ENCODE measurements around the gene CRYAB. TPM values are rescaled to one million over a fixed set of nuclear protein-coding genes. Genes with fewer than 3 reads are reported as not detected.

Gene CRYAB
- total and polyA plus RNA-seq, 7 donors, result 25.0 to 299 (median 151) TPM

- H3K4me1 ChIP-seq, result peaks cover 0 to 57% (median 47%) of the 10 kb centered on the region in 4 donors
- H3K36me3 ChIP-seq, result no peaks in the 10 kb centered on the region
- H3K27me3 ChIP-seq, result no peaks in the 10 kb centered on the region
- WGBS, 2 donors, result 93 to 94% methylated on average over 4 of the region's 4 CpGs
- no peaks in the 10 kb centered on the region for H3K9me3 ChIP-seq
- no peak for DNase-seq
- TF ChIP-seq POLR2AphosphoS5 (IDR thresholded peaks at IDR 0.05) (no peak), CTCF (IDR thresholded peaks at IDR 0.05) (no peak), EP300 (IDR thresholded peaks at IDR 0.05) (no peak), POLR2A (IDR thresholded peaks at IDR 0.05) (no peak)
- peak overlapping the region; percentile 72 to 89 (median 85) for H3K27ac ChIP-seq
- intact Hi-C loops (cut with DNase I), result no loop called here
- H3K4me3 ChIP-seq, result no peak overlapping the region
These were observed 28.4 kb upstream of the CRYAB start for GRCh38 chr11:111939836-111940604.

GRCh38 chr11:111938687-111939160 lies 27.2 kb upstream of the CRYAB start:
- no peaks in the 10 kb centered on the region for H3K36me3 ChIP-seq
- no peak for DNase-seq
- H3K27me3 ChIP-seq, result no peaks in the 10 kb centered on the region
- peaks cover 0 to 54% (median 48%) of the 10 kb centered on the region in 4 donors for H3K4me1 ChIP-seq
- H3K9me3 ChIP-seq, result no peaks in the 10 kb centered on the region
- H3K4me3 ChIP-seq, result peak overlapping the region in 2 of 4 donors; percentile 8 to 13
- WGBS, 2 donors, result 32 to 53% methylated on average over 7 of the region's 7 CpGs
- intact Hi-C loops (cut with DNase I), result no loop called here
- TF ChIP-seq POLR2A (IDR thresholded peaks at IDR 0.05) (no peak), POLR2AphosphoS5 (IDR thresholded peaks at IDR 0.05) (peak in 2 of 4 donors; percentile 17 to 26), CTCF (IDR thresholded peaks at IDR 0.05) (no peak), EP300 (IDR thresholded peaks at IDR 0.05) (no peak)
- H3K27ac ChIP-seq, result peak overlapping the region; percentile 72 to 89 (median 85)

DNA sequence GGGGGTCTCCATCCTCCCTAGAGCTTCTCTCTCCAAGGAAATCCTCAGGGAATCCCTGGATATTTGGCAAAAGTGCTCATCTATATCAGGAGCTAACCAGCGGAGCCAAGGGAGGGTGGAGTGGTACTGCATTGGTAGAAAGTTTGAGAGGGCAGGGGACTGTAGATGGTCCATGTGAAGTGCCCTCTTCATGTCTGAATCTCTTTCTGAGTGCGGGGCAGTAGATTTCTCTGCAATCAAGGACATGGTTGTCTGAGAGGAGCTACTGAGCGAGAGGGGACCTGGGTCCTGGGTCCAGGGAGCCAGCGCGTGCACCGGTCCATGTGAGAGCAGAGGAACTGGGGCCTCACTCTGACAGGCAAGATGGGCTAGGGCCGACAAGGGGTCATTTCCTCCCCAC lies 26.3 kb upstream of the CRYAB start:
- 73% methylated on average over 7 of the region's 7 CpGs for WGBS, 2 donors
- H3K4me1 ChIP-seq, result peaks cover 0 to 54% (median 48%) of the 10 kb centered on the region in 4 donors
- peak overlapping the region; percentile 72 to 89 (median 85) for H3K27ac ChIP-seq
- H3K27me3 ChIP-seq, result no peaks in the 10 kb centered on the region
- no peaks in the 10 kb centered on the region for H3K9me3 ChIP-seq
- no peak for DNase-seq
- intact Hi-C loops (cut with DNase I), result loop anchor here (2.0 kb wide), 2 partner anchors 39 to 59 kb away; partner anchors contain the start of genes CFAP68 and FDXACB1
- TF ChIP-seq EP300 (IDR thresholded peaks at IDR 0.05) (no peak), POLR2A (IDR thresholded peaks at IDR 0.05) (no peak), POLR2AphosphoS5 (IDR thresholded peaks at IDR 0.05) (no peak), CTCF (IDR thresholded peaks at IDR 0.05) (no peak)
- no peaks in the 10 kb centered on the region for H3K36me3 ChIP-seq
- peak overlapping the region; percentile 42 to 86 (median 78) for H3K4me3 ChIP-seq

DNA sequence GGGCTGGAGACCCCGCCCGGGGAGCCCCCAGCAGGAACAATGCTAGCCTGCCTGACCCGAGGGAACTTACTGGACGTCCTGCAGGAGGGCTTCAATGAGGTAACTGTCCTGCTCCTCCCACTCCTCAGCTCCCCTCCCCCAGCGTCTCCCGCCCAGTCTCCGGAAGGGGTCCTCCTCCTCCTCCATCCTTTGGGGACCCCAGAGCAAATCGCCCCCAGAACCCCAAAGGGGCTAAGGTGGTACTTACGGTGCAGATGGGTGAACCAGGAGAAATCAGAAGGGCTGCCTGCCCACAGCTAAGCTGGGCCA lies 25.8 kb upstream of the CRYAB start:
- peaks cover 0 to 54% (median 48%) of the 10 kb centered on the region in 4 donors for H3K4me1 ChIP-seq

More for the DNA sequence above, 25.8 kb upstream of the CRYAB start:
- Histone ChIP-seq H3K27me3 (no peaks in the 10 kb centered on the region), H3K4me3 (peak overlapping the region; percentile 42 to 86 (median 78)), H3K9me3 (no peaks in the 10 kb centered on the region), H3K27ac (peak overlapping the region; percentile 72 to 89 (median 85)), H3K36me3 (no peaks in the 10 kb centered on the region)
- no peak for TF ChIP-seq POLR2A (IDR thresholded peaks at IDR 0.05)
- TF ChIP-seq EP300 (IDR thresholded peaks at IDR 0.05), result no peak
- TF ChIP-seq CTCF (IDR thresholded peaks at IDR 0.05), result no peak
- TF ChIP-seq POLR2AphosphoS5 (IDR thresholded peaks at IDR 0.05), result no peak
- 6 to 21% methylated on average over 9 of the region's 9 CpGs for WGBS, 2 donors
- no peak for DNase-seq
- intact Hi-C loops (cut with DNase I), result loop anchor here (2.0 kb wide), 2 partner anchors 39 to 59 kb away; partner anchors contain the start of genes CFAP68 and FDXACB1
